ENCODE results near the gene CD2AP. TPM values are rescaled to one million over a fixed set of nuclear protein-coding genes. Genes with fewer than 3 reads are reported as not detected.

CD2AP gene
- total and polyA plus RNA-seq, 7 donors: 17.7 to 80.2 (median 21.8) TPM

DNA sequence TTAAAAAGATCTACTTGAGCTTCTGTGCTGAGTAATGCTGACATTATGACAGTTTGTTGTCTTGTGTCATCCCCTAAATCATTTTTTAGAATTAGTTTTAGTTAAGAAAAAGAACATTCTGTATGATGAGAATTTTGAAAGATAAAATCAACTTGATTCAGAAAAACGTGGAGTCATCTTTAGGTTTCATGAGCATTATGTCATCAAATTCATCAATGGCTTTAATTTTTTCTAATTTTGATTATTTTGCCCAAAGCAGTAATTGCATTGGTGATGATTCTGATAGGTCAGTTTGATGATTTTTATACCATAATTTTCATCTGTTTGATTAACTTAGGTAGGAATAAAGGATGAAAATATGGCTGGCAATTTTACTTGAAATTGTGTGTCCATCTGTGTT, 194.2 kb downstream of the CD2AP start:
- Histone ChIP-seq H3K4me3 (no peak overlapping the region), H3K36me3 (no peaks in the 10 kb centered on the region), H3K27ac (no peak overlapping the region), H3K9me3 (no peaks in the 10 kb centered on the region), H3K27me3 (no peaks in the 10 kb centered on the region), H3K4me1 (no peaks in the 10 kb centered on the region)
- TF ChIP-seq, protein P1, sequence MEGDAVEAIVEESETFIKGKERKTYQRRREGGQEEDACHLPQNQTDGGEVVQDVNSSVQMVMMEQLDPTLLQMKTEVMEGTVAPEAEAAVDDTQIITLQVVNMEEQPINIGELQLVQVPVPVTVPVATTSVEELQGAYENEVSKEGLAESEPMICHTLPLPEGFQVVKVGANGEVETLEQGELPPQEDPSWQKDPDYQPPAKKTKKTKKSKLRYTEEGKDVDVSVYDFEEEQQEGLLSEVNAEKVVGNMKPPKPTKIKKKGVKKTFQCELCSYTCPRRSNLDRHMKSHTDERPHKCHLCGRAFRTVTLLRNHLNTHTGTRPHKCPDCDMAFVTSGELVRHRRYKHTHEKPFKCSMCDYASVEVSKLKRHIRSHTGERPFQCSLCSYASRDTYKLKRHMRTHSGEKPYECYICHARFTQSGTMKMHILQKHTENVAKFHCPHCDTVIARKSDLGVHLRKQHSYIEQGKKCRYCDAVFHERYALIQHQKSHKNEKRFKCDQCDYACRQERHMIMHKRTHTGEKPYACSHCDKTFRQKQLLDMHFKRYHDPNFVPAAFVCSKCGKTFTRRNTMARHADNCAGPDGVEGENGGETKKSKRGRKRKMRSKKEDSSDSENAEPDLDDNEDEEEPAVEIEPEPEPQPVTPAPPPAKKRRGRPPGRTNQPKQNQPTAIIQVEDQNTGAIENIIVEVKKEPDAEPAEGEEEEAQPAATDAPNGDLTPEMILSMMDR (IDR thresholded peaks at IDR 0.05): no peak
- TF ChIP-seq POLR2AphosphoS5 (IDR thresholded peaks at IDR 0.05) (no peak), EP300 (IDR thresholded peaks at IDR 0.05) (no peak), POLR2A (IDR thresholded peaks at IDR 0.05) (no peak)
- no peak for DNase-seq
- intact Hi-C loops (cut with DNase I): no loop called here
- 78% methylated on average over 1 of the region's 1 CpG for WGBS, 2 donors

DNA sequence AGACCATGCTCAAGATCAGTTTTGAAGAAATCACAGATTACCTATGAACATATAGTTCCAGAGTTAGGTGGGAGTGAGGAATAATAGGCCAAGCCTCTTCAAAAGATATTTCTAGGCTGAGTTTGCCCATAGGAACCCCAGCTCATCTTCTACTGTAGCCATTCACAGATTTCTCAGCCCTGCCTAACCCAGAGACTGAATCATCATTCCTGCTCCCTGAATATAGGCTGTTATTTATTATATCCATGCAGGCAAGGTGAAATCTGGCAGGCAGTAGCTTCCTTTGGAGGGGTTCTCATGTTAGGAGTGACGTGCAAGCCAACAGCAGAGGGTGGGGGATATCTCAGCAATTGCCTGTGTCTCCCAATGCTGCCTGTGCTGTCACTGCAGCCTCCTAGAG, 195.2 kb downstream of the CD2AP start:
- WGBS, 2 donors: 86 to 91% methylated on average over 1 of the region's 1 CpG
- no peak overlapping the region for H3K27ac ChIP-seq

DNA sequence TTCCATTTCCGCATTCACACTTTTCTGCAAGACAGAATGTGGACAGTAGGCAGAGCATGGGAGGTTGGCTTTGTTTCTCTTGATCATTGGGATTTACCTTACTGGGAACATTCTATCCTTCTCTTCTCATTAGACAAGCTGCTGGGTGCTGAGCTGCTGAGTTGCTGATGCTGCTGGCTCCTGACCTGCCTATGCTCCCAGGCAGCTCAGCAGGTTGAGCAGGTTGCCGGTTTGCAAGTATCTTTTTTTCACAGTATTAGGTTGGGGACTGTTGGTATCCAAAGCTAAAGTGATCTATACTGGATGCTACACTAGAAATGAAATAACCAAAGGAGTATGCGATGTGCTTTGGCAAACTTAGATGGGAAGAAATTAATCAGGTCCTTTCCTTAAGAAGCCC, 197.1 kb downstream of the CD2AP start:
- TF ChIP-seq POLR2A (IDR thresholded peaks at IDR 0.05): no peak
- TF ChIP-seq, protein P1 (IDR thresholded peaks at IDR 0.05): no peak
- Histone ChIP-seq H3K27ac (no peak overlapping the region), H3K4me1 (no peaks in the 10 kb centered on the region), H3K36me3 (no peaks in the 10 kb centered on the region), H3K4me3 (no peak overlapping the region), H3K9me3 (no peaks in the 10 kb centered on the region), H3K27me3 (no peaks in the 10 kb centered on the region)
- no peak for DNase-seq
- 92 to 95% methylated on average over 3 of the region's 3 CpGs for WGBS, 2 donors
- intact Hi-C loops (cut with DNase I): no loop called here

More for the DNA sequence above, 195.2 kb downstream of the CD2AP start:
- H3K27me3 ChIP-seq: no peaks in the 10 kb centered on the region
- intact Hi-C loops (cut with DNase I): no loop called here
- no peaks in the 10 kb centered on the region for H3K36me3 ChIP-seq
- no peaks in the 10 kb centered on the region for H3K9me3 ChIP-seq
- H3K4me3 ChIP-seq: no peak overlapping the region
- no peak for DNase-seq
- H3K4me1 ChIP-seq: no peaks in the 10 kb centered on the region
- TF ChIP-seq EP300 (IDR thresholded peaks at IDR 0.05) (no peak), POLR2AphosphoS5 (IDR thresholded peaks at IDR 0.05) (no peak), POLR2A (IDR thresholded peaks at IDR 0.05) (no peak)
- TF ChIP-seq, protein P1 (IDR thresholded peaks at IDR 0.05): no peak

Small RNAs within 50 kb of the gene (small RNA-seq; reads per million reads assigned to genes)
- gene RF00019: 0 reads per million in 3 donors

Other genes starting within 250 kb of the CD2AP start
- gene TNFRSF21, start 167.9 kb upstream of the CD2AP start, total RNA-seq: 10 to 100 TPM; 15.8 to 25.3 (median 20.6) TPM
- 10 to 100 TPM; 26.4 to 49.9 (median 34.0) TPM for gene TNFRSF21, start 167.9 kb upstream of the CD2AP start, polyA plus RNA-seq
- gene ADGRF4, start 220.8 kb downstream of the CD2AP start, total RNA-seq: under 1 TPM in 1 of 4 donors, not detected in 3; 0.28 TPM
- gene ADGRF4, start 220.8 kb downstream of the CD2AP start, polyA plus RNA-seq: 1 to 10 TPM in 2 of 3 donors, under 1 TPM in 1; 0.46 to 1.5 (median 1.2) TPM

Data from sigmoid colon (tissue), 7 donors.